NK-92 treated with Interleukin-12 subunit alpha and Interleukin-12 subunit beta, amount 100 ng/mL, for 24 hours (cell line): ENCODE data around the gene KRT15.

Source experiments
- DNase-seq: peaks from one replicate; lab custom pipeline; 2025; lab: John Stamatoyannopoulos, UW

Gene KRT15

GRCh38 chr17:41480136-41480535, 38.6 kb downstream of the KRT15 start:
- DNase-seq = no peak

GRCh38 chr17:41478237-41478636, 40.5 kb downstream of the KRT15 start:
- DNase-seq = no peak

GRCh38 chr17:41476866-41477815, 41.5 kb downstream of the KRT15 start:
- DNase-seq = no peak

- no peak for DNase-seq
Observed at GRCh38 chr17:41475421-41475820, 43.3 kb downstream of the KRT15 start.

- no peak for DNase-seq
Observed at GRCh38 chr17:41474863-41475262, 43.8 kb downstream of the KRT15 start.

GRCh38 chr17:41468346-41468745, 50.3 kb downstream of the KRT15 start:
- DNase-seq = no peak

GRCh38 chr17:41467561-41467960, 51.1 kb downstream of the KRT15 start:
- no peak for DNase-seq

- DNase-seq = no peak
Observed at GRCh38 chr17:41466988-41467387, 51.7 kb downstream of the KRT15 start, which contains the start of gene KRT32. Gene KRT32, minus strand, starts transcription at chr17:41467386. Its CDS starts 61 bp downstream, at chr17:41467325.

GRCh38 chr17:41464682-41465081, 54.0 kb downstream of the KRT15 start:
- DNase-seq = no peak

- no peak for DNase-seq
Observed at GRCh38 chr17:41464173-41464572, 54.5 kb downstream of the KRT15 start.

- DNase-seq = no peak
Observed at GRCh38 chr17:41463746-41464145, 54.9 kb downstream of the KRT15 start.
